Activated CD8-positive, alpha-beta memory T cell treated with anti-CD3 and anti-CD28 coated beads, Interleukin-2, amount 50 U/mL, for 24 hours (primary cell): ENCODE data around the gene APEX1.

ENCODE experiments used
- DNase-seq: peaks from one replicate; pipeline ENCODE4 v3.0.0-alpha.2; 2020; ENCODE audit errors: extremely low read depth

APEX1 gene

DNA sequence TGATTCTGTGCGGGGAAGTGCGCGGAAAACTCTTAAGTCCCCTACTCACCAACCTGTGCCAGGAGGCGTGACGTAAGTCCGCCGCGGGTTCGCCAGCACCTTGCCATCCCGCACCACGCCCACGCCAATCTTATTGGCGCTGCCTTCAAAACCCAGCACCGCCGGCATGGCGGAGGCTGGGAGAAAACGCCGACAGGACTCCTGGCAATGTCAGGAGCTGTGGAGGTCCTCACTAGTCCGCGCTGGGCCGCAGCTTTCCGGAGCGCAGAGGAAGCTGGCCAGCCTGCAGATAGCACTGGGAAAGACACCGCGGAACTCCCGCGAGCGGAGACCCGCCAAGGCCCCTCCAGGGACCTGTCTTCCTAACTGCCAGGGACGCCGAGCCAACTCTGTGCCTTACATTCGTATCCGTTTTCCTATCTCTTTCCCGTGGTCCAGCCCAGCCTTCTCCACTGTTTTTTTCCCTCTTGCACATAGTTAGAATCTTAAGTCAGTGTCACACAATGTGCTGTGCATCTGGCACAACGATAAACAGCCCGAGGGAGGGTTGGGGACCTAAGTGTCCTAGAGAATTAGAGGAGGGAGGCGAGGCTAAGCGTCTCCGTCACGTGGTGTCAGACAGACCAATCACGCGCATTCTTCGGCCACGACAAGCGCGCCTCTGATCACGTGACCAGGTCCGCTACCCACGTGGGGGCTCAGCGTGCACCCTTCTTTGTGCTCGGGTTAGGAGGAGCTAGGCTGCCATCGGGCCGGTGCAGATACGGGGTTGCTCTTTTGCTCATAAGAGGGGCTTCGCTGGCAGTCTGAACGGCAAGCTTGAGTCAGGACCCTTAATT lies at the start of gene APEX1, which contains the start of gene OSGEP:
TSS of gene APEX1 (plus strand) at position 711 of the 839 bp plus-strand sequence. CDS start 420 bp downstream, outside the sequence.
TSS of gene OSGEP (minus strand) at position 297 of the 839 bp plus-strand sequence. CDS start at position 168, 129 bp downstream.
- peak; percentile 98 for DNase-seq

DNA sequence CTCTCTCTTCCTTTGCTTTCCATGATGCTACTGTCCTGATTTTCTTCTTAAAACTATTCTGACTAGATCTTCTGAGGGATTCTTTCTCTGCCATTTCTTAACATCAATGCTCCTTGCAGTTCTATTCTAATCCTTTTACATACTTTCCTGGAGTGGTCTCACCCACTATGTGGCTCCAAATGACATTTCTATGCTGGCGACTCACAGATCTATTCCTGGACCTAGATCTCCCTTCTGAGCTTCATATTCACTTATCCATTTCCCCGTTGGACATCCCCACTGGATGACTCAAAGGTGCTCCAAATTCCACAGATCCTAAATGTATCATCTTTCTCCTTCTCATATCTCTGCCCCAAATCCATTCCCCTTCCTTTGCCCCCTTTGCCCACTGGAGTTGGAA lies 45.8 kb upstream of the APEX1 start:
- no peak for DNase-seq

DNA sequence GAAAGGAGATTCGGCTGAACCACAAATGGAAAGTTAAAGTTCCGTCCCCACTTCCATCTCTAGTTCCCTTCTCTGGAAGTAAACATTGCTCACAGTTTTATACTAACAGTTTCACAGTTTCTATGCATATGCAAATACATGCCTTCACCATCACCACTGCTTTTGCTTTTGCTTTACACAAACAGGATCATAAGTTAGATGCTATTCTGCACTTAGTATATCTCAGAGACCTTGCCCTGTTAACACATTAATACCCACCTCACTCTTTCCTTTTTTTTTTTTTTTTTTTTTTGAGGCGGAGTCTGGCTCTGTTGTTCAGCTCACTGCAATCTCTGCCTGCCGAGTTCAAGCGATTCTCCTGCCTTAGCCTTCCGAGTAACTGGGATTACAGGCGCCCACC lies 42.6 kb upstream of the APEX1 start:
- no peak for DNase-seq

DNA sequence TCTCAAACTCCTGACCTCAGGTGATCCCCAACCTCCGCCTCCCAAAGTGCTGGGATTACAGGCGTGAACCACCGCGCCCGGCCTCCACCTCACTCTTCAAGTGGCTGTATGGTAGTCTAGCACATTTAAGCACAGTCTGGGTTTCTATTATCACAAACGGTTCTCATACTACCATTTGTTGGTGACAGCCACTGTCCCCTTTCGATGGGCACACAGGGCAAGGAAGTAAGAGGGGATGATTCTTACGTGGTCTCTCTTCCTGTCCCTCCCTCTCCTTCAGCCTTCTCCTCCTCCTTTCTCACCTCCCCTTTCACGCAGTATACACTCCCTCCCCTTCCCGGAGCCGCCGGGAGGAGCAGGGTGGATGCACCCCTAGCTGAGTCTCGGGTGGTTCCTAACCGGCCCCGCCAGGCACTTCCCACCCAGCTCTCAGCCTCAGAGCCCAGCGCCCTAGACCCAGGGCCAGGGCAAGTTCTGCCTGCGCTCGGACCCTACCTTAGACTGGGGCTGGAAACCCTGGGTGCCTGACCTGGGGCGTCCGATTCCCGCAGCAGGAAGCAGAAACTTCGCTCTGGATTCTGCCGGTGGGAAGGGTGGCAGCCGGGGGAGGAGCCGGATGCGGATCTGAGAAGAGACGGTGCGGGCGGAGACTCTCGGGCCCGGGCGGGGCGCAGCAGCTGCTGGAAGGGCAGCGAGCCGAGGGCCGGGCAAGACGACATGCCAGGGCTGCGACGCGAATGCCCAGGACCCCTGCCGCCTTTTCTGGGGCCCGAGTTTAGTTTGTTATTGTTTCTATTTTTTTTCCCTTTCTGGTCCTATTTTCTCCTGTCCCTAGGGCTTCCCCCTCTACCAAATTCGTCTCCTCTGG lies 41.9 kb upstream of the APEX1 start, which contains the start of gene TEP1:
TSS of gene TEP1 (minus strand) at position 626 of the 868 bp plus-strand sequence. CDS start 5,062 bp downstream, outside the sequence.
- peak; percentile 40 for DNase-seq

DNA sequence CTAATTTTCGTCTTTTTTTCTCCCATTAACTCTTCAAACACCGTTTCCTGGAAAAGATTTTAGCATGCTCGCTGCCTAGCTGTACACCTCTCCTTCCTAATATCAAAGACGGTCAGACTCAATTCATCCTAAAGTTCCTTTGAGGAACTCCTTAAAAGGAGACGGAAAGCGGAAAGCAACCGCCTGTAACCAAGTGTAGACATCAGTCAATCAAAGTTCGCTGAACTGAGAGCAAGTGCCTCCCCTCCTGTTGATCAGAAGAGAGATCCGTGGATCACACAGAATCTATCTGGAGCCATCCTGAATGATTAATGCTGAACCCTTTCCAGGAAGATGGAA lies 41.3 kb upstream of the APEX1 start:
- no peak for DNase-seq

DNA sequence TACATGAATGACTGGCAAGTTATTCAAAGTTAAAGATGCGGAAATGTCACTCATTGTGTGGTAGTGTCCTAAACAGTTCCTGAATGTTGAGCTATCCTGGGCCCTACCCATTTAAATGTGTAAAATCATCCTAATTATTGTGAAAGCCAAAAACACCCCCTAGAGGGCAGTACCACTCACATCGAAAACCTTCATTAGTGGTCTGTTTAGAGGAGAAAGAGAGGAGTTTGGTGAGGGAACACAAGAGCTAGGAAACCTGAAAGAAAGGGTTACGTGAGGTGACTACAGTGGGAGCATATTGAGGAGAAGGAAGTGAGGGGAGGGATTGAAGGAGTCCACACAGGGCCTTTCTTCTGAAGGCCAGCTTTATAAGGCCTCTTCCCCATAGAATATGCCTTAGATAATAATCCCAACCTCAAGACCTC lies 39.2 kb upstream of the APEX1 start:
- DNase-seq, result no peak

DNA sequence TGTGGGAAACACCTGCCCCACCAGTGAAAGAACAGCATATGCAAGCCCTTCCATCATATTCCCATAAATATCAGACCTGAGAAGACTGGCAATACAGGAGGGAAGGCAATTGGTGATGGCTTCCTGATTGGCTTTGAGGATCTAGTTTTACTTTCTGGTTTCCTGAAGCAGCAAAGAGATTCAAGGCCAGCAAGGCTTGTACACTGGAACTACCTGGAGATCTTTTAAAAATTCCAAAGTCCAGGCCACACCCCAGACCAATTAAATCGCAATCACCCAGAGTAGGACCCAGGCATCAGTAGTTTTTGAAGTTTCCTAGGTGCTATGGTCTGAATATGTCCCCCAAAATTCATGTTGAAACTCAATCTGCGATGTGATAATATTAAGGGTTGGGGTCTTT lies 38.8 kb upstream of the APEX1 start:
- no peak for DNase-seq

DNA sequence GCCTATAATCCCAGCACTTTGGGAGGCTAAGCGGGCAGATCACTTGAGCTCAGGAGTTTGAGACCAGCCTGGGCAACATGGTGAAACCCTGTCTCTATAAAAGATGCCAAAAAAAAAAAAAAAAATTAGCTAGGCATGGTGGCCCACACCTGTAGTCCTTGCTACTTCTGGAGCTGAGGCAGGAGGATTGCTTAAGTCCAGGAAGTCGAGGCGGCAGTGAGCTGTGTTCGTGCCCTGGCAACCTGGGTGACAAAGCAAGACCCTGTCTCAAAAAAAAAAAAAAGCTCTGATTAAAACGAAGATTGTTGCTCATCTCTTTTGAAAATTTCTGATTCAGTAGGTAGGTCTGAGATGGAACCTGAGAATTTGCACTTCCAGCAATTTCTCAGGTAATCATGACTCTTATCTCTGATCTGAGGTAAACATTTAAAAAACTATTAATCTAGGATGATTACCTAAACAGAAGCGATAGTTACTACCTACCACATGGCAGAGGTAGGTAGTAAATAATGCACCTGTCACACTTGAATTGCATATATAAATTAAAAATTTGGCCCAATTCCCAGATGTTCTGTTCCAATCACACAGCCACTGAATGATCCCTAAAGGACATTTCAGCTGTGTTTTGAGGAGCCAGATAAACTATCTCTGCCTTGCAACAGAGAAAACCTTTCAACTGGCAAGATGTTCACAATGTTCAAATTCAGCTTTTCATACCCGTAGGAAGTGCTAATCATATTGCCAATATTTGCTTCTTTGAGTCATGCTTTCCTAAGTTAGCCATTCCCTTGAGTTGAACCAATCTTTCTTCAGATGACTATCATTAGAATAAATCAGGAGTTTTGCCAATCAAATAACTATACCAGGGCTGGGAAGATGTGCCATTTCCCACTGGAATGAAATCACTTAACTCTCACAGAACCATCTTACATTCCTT lies 37.5 kb upstream of the APEX1 start:
- DNase-seq, result no peak

DNA sequence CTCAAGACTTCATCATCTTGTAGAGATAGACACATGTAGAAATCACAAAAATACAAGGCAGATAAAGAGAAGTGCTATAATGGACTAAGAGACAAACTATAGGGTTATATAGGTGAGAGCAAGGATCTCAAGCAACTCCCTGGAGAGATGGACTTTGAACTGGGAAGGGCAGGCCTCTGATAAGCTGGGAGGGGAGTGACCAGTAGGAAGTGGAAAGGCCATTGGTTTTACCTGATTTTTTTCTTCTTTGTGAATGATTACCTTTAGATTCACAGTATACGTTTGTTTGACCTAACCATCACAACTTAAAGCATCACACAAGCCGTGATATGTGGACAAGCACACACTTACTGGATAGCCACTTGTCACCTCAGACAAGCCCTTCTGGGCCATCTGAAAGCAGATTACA lies 36.5 kb upstream of the APEX1 start:
- no peak for DNase-seq

DNA sequence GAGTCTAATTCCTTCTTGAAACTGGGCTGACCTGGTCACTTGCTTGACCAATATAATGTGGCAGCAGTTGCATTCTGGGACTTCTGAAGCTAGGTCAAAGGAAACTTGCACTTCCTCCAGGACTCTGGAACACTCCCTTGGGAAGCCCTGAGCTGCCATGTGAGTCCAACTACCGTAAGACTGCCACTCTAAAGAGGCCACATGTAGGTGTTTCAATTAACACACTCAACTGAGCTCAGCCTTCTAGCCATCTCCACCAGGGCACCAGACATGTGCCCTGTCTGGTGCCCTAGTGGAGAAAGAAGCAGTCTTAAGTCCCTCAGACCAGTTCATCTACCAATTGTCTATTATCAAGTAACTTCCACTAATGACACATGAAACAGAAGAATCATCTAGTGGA lies 35.6 kb upstream of the APEX1 start:
- DNase-seq, result no peak

DNA sequence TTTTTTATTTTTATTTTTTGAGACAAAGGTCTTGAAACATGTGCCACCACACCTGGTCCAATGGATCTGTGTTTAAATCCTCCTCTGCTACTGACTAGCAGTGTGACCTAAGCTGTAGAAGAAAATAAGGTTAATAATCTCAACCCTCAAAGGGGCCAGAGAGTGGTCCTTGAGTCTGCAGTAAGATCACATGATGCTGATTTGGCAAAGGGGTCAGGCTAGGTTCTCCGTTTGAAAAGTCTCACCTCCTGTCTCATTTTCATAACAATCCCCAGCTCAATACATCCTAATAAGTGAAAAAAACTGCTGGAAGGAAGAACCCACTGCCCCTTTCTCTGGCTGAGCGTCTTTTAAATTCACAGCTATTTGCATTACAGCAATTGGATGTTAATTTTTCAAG lies 33.8 kb upstream of the APEX1 start:
- no peak for DNase-seq

DNA sequence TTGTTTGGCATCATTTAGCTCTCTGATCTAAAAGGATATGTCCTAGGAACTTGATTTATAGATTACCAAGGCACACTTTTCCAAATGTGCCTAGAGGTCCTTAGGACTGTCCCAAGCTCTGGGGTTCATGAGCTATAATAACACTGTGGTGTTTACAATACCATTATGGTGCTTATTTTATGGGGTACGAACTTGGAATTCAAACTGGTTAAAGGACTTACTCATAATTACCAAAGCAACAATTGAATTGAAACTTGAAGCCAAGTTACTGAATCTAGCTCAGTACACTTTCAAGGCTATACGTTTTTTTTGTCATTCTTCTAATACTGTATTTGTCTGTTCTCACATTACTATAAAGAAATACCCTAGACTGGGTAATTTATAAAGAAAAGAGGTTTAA lies 32.1 kb upstream of the APEX1 start:
- no peak for DNase-seq

DNA sequence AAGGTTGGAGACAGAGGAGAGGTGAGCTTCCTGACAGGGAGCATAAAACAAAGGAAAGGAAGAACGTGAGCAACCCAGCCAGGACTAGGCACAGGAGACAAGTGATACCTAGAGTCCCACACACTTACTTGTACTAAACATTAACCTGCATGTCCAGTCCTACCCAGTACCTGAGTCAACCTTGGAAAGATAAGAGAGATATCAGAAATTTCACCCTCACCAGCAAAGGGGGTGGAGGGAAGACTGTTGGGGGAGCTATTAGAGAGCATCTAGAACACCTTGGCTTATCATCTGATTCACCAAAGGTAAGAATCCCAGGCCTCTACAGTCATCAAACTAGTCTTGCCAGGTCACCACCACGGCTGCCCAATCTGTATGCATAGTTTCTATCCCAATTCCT lies 30.2 kb upstream of the APEX1 start:
- no peak for DNase-seq

DNA sequence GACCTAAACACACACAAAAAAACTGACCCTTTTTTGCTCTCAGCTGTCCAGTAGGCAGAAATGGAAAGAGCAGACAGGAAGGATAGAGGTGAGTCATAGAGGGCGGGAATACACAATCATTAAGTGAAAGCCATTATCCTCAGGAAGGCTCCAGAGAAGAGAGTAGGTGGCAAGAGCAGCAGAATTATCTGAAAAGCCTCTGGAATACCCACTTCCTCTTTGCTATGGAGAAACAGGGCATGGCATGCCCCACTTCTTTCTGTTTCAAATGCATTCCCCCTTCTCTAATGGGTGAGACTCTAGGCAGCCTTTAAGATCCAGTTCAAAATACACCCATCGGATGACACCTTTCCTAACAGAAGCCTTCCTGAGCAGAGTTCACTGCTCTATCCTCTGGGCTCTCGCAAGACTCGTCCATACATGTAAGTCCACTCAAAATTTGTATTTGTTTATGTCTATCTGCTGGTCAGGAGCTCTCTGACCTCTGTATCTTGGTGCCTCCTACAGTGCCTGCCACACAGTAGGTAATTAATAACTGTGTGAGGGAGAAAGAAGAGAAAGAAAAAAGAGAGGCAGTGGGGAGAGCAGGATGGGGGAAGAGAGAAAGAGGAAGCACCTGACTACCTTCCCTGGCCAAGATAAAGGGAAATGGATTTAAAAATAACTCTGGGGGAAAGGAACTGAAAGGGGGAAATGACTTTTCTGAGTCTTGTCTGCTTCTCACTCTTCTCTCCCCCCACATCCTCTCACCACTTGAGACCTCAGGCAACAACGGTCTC lies 27.6 kb upstream of the APEX1 start:
- DNase-seq, result no peak

DNA sequence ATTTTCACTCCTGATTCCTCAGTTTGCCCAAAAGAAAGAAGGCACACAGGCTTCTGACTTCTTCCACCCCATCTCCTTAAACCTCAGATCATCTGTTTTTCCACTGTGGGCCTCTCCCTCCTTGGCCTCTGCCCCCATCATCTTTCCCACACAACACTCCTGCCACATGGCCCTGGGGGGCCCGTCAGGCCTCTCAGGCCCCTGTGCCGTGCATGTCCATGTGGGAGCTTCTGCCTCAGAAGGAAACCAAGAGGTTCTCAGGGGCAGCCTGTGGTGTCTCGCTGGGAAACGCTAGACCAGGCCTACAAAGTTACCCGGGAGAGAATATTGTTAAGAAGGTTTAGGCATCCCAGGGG lies 27.0 kb upstream of the APEX1 start:
- no peak for DNase-seq

DNA sequence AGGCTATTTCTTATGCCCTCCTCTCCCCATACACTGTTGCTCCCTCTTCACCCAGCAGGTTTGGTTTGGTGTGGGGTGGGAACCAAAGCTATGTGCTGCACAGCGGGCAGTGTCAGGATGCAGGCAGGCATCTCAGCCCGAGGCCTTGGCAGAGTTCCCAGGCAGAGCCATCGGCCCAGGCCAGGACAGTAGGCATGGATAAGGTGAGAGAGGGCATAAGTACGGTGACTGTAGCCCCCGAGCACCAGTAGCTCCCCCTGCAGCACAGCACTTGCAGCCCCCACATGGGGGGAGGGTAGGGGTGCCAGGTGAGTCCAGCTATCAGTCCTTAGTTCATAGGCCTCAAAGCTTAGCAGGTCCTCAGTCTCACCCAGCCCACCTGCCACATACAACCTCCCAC lies 26.2 kb upstream of the APEX1 start:
- DNase-seq, result no peak

DNA sequence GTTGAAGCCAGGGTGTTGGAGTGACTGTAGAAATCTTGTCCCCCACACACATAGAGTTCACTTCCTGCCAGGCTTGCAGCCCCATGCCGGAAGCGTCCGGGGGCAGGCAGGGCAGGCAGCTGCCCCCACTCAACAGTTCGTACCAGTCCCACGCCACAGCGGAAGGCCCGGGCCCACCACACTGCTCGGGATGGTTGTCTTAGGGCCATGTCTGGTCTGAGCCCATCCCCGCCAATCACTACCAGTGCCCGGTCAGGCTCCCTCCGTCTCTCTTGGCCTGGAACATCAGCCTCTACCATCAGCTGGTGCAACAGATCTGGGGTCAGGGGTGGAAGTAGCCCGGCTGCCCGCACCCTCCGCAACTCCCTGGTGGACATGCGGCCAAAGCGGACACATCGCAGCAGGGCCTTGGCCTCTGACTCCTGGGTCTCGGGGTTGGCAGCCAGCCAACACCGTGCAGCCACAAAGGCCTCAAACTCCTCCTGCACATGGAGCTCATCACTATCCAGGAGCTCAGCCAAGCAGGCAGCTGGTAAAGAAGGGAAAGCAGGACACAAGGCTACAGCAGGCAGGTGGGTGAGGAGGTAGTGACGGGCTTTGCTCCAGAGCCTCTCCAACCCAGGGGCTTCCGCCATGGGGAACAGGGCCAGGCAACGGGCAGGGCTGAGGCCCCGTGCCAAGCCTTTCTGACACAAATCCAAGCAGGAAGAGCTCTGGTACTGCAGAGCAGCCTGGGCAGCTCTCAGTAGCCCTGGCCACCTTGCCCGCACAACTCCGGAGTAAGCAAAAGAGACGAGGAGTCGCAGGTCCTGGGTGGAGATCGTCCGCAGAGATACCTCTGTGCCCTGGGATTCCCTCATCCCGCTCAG lies 25.0 kb upstream of the APEX1 start:
- no peak for DNase-seq

DNA sequence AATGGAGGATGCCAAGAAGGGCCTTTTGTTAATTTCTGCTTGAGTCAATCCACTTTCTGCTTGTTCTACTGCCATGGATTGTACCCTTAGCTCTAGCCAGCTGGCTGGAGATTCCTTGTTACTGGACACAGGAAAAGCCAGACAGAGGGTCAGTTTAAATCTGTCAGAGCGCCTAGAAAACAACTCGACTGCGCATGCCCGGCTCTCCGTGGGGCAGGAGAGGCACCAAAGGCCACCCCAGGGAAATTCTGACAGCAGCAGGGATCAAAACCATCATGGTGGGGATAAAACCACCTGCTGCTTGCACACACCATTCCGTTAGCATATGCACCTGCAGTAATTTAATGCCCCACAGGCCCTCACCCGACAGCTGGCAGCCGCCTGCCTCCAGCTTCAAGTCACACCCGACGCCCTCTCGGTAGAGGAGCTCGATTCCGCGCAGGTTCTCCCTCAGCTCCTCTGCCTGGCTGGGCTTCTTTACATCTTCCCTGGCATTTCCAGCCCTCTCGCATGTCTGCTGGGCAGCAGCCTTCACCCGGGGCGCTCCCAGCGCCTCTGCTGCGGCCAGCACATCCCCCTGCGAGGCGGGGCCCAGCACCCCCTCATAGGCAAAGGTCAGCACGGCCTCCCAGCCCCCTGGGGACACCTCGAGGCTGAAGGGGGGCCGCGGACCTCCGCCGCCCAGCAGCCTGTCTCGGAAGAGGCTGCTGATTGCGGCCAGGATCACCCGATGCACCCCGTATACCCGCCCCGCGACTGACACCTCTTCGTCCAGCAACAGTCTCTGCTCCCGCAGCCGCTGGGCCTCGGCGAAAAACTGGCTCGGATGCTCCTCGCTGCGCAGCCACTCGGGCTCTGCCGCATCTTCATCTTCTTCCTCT lies 20.1 kb upstream of the APEX1 start:
- no peak for DNase-seq
